Muscle layer of colon (tissue), 2 donors: ENCODE results near the gene FBXL16.

Experiments
- H3K27ac ChIP-seq: one replicate; pipeline ENCODE4 v1.7.0; 2013; ENCODE audit warnings: low read depth, mild to moderate bottlenecking, low read length, moderate library complexity
- H3K27me3 ChIP-seq, 2 donors: one replicate each; pipeline ENCODE4 v1.7.0; 2013; ENCODE audit warnings: low read length in 2 of 2, mild to moderate bottlenecking in 2 of 2; ENCODE audit not compliant: insufficient read depth in 2 of 2, control insufficient read depth in 1 of 2
- H3K36me3 ChIP-seq: one replicate; pipeline ENCODE4 v1.7.0; 2013; ENCODE audit warnings: mild to moderate bottlenecking, low read length; ENCODE audit not compliant: insufficient read depth
- H3K4me1 ChIP-seq: one replicate; pipeline ENCODE4 v1.7.0; 2013; ENCODE audit warnings: mild to moderate bottlenecking, low read length; ENCODE audit not compliant: insufficient read depth
- H3K4me3 ChIP-seq, 2 donors: one replicate each; pipeline ENCODE4 v1.7.0; 2013; ENCODE audit warnings: low read length in 2 of 2, low read depth in 1 of 2, mild to moderate bottlenecking in 1 of 2, moderate library complexity in 1 of 2
- H3K9ac ChIP-seq: one replicate; pipeline ENCODE4 v1.7.0; 2013; ENCODE audit warnings: low read length
- H3K9me3 ChIP-seq: one replicate; pipeline ENCODE4 v1.7.0; 2013; ENCODE audit warnings: mild to moderate bottlenecking, low read length
- donor health status: abdominal sarcoma.
- donor health status: Adenocarcinoma of cecum.

FBXL16 gene

GRCh38 chr16:726438-727290 lies 21.1 kb upstream of the FBXL16 start, which contains the start of the genes CCDC78 and HAGHL:
Gene CCDC78, minus strand, starts transcription at chr16:726443. Its CDS starts 76 bp downstream, at chr16:726367.
Gene HAGHL, plus strand, starts transcription at chr16:727106. Its CDS starts 404 bp downstream, at chr16:727510.
- Histone ChIP-seq H3K4me1 (peaks cover 15% of the 10 kb centered on the region), H3K4me3 (peak within 1 kb of the TSS; percentile 23 to 47), H3K36me3 (no peaks in the 10 kb centered on the region), H3K27me3 (peaks cover 16 to 48% of the 10 kb centered on the region in 2 donors), H3K9ac (no peak within 1 kb of the TSS), H3K9me3 (no peaks in the 10 kb centered on the region), H3K27ac (no peak within 1 kb of the TSS)

GRCh38 chr16:726188-726437 lies 20.5 kb upstream of the FBXL16 start:
- H3K27ac ChIP-seq = no peak overlapping the region
- H3K4me3 ChIP-seq = no peak overlapping the region
- no peak overlapping the region for H3K9ac ChIP-seq
- no peaks in the 10 kb centered on the region for H3K36me3 ChIP-seq
- no peaks in the 10 kb centered on the region for H3K9me3 ChIP-seq
- H3K27me3 ChIP-seq = peaks cover 16 to 48% of the 10 kb centered on the region in 2 donors
- H3K4me1 ChIP-seq = peaks cover 17% of the 10 kb centered on the region

GRCh38 chr16:725463-726187 lies 20.0 kb upstream of the FBXL16 start:
- H3K9me3 ChIP-seq = no peaks in the 10 kb centered on the region
- no peak overlapping the region for H3K9ac ChIP-seq
- H3K4me3 ChIP-seq = no peak overlapping the region
- no peak overlapping the region for H3K27ac ChIP-seq
- peaks cover 17% of the 10 kb centered on the region for H3K4me1 ChIP-seq
- peaks cover 16 to 48% of the 10 kb centered on the region in 2 donors for H3K27me3 ChIP-seq
- no peaks in the 10 kb centered on the region for H3K36me3 ChIP-seq

GRCh38 chr16:725041-725376 lies 19.4 kb upstream of the FBXL16 start:
- no peak overlapping the region for H3K9ac ChIP-seq
- H3K4me3 ChIP-seq = no peak overlapping the region
- H3K4me1 ChIP-seq = peaks cover 22% of the 10 kb centered on the region
- no peak overlapping the region for H3K27ac ChIP-seq
- no peaks in the 10 kb centered on the region for H3K9me3 ChIP-seq
- peaks cover 16 to 48% of the 10 kb centered on the region in 2 donors for H3K27me3 ChIP-seq
- no peaks in the 10 kb centered on the region for H3K36me3 ChIP-seq

GRCh38 chr16:724188-725040 lies 18.8 kb upstream of the FBXL16 start:
- H3K9ac ChIP-seq = no peak overlapping the region
- H3K4me3 ChIP-seq = no peak overlapping the region
- H3K27ac ChIP-seq = no peak overlapping the region
- H3K36me3 ChIP-seq = no peaks in the 10 kb centered on the region
- H3K27me3 ChIP-seq = peaks cover 16 to 46% of the 10 kb centered on the region in 2 donors
- no peaks in the 10 kb centered on the region for H3K9me3 ChIP-seq
- peaks cover 28% of the 10 kb centered on the region for H3K4me1 ChIP-seq

GRCh38 chr16:723695-724094 lies 18.1 kb upstream of the FBXL16 start:
- Histone ChIP-seq H3K4me3 (no peak overlapping the region), H3K36me3 (no peaks in the 10 kb centered on the region), H3K27me3 (peaks cover 16 to 41% of the 10 kb centered on the region in 2 donors), H3K27ac (no peak overlapping the region), H3K9ac (no peak overlapping the region), H3K9me3 (no peaks in the 10 kb centered on the region), H3K4me1 (peaks cover 30% of the 10 kb centered on the region)

GRCh38 chr16:722835-723633 lies 17.4 kb upstream of the FBXL16 start:
- no peaks in the 10 kb centered on the region for H3K36me3 ChIP-seq
- H3K4me1 ChIP-seq = peaks cover 30% of the 10 kb centered on the region

GRCh38 chr16:721765-722540 lies 16.4 kb upstream of the FBXL16 start:
- peaks cover 25% of the 10 kb centered on the region for H3K4me1 ChIP-seq
- peak overlapping the region; percentile 68 to 91 for H3K4me3 ChIP-seq
- H3K36me3 ChIP-seq = no peaks in the 10 kb centered on the region
- H3K27me3 ChIP-seq = peaks cover 11 to 29% of the 10 kb centered on the region in 2 donors
- H3K27ac ChIP-seq = no peak overlapping the region
- no peak overlapping the region for H3K9ac ChIP-seq
- H3K9me3 ChIP-seq = no peaks in the 10 kb centered on the region

More at GRCh38 chr16:722835-723633, 17.4 kb upstream of the FBXL16 start:
- no peak overlapping the region for H3K9ac ChIP-seq
- H3K27ac ChIP-seq = no peak overlapping the region
- H3K9me3 ChIP-seq = no peaks in the 10 kb centered on the region
- no peak overlapping the region for H3K4me3 ChIP-seq
- peaks cover 16 to 36% of the 10 kb centered on the region in 2 donors for H3K27me3 ChIP-seq

GRCh38 chr16:720990-721764 lies 15.6 kb upstream of the FBXL16 start, which contains the start of gene ANTKMT:
Gene ANTKMT, plus strand, starts transcription at chr16:721146. Its CDS starts 129 bp downstream, at chr16:721275.
- H3K4me1 ChIP-seq = peaks cover 25% of the 10 kb centered on the region

More at GRCh38 chr16:720990-721764, 15.6 kb upstream of the FBXL16 start, which contains the start of gene ANTKMT:
- Histone ChIP-seq H3K27me3 (peaks cover 6 to 31% of the 10 kb centered on the region in 2 donors), H3K4me3 (peak within 1 kb of the TSS; percentile 68 to 91), H3K9ac (peak within 1 kb of the TSS; percentile 27), H3K9me3 (no peaks in the 10 kb centered on the region), H3K36me3 (no peaks in the 10 kb centered on the region), H3K27ac (peak within 1 kb of the TSS; percentile 98)
